COR-L47 (cell line): Measurements from ENCODE around the gene RNF17.
A peak's percentile ranks its signal among the peaks of the same experiment; 100 is the strongest.

Experiments
- DNase-seq: peaks from one replicate; lab custom pipeline; 2025; lab: John Stamatoyannopoulos, UW

The RNF17 gene

DNA sequence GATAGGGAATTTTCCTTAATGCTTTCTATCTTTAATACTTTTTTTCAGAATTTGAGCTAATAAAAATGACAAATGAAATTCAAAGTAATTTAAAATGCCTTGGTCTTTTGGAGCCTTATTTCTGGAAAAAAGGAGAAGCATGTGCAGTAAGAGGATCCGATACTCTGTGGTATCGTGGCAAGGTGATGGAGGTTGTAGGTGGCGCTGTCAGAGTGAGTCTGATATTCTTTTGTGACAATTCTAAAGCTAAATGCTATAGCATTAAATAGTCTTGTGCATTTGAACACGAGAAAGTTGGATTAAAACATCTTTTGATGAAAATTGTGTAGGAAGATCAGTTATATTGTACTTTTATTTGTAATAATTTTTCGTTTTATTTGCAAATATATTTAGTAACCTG lies 95.0 kb downstream of the RNF17 start:
- DNase-seq: no peak

- DNase-seq: no peak
Observed at GRCh38 chr13:24860770-24861169, 96.8 kb downstream of the RNF17 start.

DNA sequence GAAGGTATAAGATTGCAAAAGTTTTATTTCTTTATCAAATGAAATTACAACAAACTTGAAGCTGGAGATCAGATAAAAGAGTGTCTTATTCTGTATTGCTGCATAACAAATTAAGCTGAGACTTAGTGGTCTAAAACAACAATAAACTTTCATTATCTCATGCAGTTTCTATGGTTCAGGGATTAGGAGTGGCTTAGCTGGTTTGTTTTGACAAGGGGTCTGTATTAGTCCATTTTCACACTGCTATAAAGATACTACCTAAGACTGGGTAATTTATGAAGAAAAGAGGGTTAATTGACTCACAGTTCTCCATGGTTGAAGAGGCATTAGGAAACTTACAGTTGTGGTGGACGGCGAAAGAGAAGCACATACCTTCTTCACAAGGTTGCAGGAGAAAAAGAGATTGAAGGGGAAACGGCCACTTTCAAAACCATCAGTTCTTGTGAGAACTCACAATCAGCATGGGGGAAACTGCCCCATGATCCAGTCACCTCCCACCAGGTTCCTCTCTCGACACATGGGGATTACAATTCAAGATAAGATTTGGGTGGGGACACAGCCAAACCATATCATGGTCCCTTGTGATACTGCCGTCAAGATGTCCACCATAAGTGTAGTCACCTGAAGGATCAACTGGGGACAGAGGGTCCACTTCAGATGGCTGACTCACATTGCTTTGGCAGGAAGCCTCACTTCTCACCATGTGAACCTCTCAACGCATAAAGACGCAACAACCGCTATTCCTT lies 97.8 kb downstream of the RNF17 start:
- DNase-seq: no peak

DNA sequence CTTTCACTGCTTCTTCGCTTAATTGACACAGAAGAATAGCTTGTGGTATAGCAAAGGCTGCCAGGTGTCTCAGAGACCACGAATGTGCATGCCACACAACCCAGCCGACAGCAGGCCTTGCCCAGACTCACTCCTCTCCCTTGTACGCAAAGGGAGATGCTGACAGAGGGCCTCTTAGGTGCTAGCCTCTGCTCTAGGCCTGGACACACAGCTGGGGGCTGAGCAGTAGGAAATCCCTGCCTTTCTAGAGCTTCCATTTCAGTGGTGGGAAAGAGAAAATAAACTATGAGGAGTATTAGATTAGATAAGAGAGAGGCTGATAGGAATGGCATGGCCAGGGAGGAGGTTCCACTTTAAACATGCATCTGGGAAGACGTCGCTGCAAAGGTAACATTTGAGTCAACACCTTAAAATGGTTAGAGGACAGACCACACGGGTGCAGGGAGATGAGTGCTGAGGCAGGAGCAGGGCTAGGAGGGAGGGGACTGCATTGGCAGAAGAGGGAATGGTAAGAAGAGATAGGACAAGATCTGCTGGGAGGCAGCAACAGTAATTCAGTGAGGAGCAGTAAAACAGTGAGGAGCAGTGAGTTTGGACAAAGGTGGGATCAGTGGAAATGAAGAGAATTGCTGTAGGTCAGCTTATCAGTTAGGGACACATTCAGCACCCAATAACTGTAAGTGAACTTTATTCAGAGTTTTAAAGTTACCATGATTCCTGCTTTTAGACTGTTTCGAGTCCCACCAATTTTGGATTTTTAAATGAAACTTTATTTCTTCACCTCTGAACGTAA lies 100.0 kb downstream of the RNF17 start:
- no peak for DNase-seq

DNA sequence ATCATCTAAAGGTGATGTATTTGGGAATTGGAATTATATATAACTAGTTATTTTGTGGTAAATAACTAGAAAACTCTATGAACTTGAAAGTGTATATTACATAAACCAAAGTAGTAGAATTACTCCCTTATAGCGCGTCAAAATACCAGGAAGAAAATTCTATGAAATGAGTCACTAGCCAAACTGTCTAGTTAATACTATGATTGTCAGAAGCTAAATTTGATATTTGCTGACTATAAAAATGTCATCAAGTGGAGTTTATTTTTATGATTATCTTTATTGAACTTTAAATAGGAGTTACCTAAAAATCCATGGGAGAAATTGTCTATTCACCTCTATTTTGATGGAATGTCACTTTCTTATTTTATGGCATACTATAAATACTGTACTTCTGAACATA lies 100.6 kb downstream of the RNF17 start:
- no peak for DNase-seq

DNA sequence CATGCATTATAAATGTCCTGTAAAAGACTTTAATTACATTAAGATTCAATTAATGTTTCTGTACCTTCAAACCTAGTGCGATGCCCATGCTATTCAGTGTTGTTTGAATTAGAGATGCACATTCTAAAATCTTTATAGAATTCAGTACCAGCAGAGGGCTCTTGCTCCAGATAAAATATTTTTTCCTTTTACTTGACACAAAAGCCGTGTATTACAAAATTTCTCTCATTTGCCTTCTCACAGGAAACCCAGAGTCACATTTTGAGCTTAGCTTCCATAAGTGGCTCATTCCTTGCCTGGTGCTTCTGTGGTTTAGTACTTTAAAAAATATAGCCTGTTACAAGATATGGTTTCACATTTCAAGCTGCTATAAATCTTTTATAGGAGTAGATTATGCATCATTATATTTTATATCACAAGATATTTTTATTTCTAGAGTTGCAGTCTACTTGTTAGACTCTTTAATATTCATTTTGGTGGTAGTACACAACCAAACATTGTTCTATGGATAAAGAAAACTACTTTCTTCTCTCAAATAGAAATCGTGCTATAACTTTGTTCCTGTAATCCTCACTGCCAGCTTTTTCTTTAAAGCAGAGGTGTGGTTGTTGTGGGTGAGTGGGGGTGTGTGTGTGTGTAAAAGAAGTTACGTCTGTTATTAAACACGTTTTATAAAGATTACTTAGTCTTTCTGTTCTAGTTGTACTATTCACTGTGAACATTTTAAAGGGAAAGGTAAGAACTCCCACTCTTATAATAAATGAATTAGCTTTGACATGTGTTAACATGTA lies 101.4 kb downstream of the RNF17 start:
- DNase-seq: no peak

DNA sequence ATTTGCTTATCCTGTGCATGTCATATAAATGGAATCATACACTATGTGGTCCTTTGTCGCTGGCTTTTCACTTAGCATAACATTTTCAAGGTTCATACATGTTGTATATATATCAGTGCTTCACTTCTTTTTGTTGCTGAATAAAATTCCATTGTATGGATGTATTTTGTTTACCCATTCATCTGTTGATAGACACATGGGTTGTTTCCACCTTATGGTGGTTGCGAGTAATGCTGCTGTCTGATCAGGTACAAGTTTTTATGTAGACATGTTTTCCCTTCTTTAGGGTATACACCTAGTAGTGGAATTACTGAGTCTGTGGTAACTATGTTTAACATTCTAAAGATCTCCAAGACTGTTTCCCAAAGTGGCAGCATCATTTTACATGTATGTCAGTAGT lies 102.5 kb downstream of the RNF17 start:
- DNase-seq: no peak

DNA sequence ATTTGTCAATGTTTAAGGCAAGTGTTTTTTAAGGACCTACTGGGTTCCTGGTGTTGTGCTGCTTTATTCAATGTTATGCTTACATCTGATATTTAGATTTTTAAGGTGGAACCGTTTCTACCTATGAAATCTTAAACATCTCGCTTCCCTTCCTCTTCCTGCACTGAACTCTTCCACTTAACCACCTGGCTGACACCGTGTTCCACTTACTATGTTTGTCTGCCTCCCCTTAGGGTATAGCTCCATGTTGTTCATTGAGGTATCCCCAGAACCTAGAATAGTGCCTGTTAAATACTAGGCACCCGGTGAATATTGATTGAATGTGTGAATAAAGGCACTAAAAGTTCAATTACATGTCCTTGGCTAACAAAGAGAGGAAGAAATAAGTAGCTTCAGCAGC lies 104.9 kb downstream of the RNF17 start:
- DNase-seq: no peak

DNA sequence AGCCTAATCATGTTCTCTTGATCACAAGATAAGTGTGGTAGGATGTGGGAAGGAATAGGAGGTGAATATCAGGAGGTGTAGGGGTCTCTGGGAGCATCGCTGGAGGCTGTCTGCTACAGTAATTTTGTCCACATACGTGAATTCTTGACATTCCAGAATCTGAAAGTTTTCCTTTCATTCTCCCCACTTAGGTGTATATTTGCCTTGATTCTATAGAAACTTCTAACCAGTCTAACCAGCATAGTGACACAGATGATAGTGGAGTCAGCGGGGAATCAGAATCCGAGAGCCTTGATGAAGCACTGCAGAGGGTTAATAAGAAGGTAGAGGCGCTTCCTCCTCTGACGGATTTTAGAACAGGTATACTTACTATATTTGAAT lies 106.4 kb downstream of the RNF17 start:
- DNase-seq: no peak

DNA sequence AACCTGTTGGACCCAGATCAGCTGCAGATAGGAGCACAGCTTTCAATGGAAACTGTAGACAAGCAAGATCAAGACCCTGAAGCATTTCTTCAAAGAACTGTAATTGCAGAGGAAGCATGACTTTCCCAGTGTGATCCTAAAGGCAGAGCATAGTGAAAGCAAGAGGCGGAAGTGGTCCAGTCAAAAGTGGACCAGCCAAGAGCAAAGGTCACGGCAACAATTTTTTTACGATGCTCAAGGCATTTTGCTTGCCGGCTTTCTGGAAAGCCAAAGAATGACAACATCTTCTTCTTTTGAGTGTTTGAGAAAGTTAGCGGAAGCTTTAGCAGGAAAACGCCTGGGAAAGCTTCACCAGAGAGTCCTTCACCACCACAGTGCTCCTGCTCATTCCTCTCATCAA lies 111.6 kb downstream of the RNF17 start:
- DNase-seq: no peak

- DNase-seq: no peak
Observed at GRCh38 chr13:24877531-24877930, 113.6 kb downstream of the RNF17 start.

- DNase-seq: no peak
Observed at GRCh38 chr13:24878340-24878739, 114.4 kb downstream of the RNF17 start.

- no peak for DNase-seq
Observed at GRCh38 chr13:24882665-24883064, 118.7 kb downstream of the RNF17 start.

DNA sequence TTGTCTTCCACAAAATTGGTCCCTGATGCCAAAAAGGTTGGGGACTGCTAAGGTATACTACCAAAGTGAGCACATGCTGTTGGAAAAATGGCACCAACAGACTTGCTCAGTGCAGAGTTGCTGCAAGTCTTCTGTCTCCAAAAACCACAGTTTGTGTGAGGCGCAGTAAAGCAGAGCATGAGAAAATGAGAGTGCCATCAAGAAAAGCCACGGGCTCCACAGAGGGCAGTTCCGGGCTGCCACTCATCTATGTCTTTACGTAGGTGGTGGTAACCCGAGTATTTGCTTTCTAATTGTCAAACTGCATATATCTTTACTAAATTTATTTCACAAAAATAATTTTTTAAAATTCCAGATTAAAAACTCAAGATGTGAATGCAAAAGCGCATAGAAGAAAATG lies 123.8 kb downstream of the RNF17 start:
- DNase-seq: no peak

GRCh38 chr13:24888291-24888931 lies 124.4 kb downstream of the RNF17 start:
- DNase-seq: no peak

GRCh38 chr13:24890256-24890655 lies 126.3 kb downstream of the RNF17 start:
- DNase-seq: no peak

GRCh38 chr13:24891476-24892108 lies 127.6 kb downstream of the RNF17 start:
- no peak for DNase-seq

- no peak for DNase-seq
Observed at GRCh38 chr13:24892829-24893228, 128.9 kb downstream of the RNF17 start.

- DNase-seq: peak; percentile 15
Observed at GRCh38 chr13:24893863-24894262, 129.9 kb downstream of the RNF17 start.

- DNase-seq: no peak
Observed at GRCh38 chr13:24894277-24894971, 130.5 kb downstream of the RNF17 start.

- DNase-seq: no peak
Observed at GRCh38 chr13:24894972-24895300, 131.0 kb downstream of the RNF17 start.
